ENCODE data around the gene NRL.

The NRL gene

DNA sequence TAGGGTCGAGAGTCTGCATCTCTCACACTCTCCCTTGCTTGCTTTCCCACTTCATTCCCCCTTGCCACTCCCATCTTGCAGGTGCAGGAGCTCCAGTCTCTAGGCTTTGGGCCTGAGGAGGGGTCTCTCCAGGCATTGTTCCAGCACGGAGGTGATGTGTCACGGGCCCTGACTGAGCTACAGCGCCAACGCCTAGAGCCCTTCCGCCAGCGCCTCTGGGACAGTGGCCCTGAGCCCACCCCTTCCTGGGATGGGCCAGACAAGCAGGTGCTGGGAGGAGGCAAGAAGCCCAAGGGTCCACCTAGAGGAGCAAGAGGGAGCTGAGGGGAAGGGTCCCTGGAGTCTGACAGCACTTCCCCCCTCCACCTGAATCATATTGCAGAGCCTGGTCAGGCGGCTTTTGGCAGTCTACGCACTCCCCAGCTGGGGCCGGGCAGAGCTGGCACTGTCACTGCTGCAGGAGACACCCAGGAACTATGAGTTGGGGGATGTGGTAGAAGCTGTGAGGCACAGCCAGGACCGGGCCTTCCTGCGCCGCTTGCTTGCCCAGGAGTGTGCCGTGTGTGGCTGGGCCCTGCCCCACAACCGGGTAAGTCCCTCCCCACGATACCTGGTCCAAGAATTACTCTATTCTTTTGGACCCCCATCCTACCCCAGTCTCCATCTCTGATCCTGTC lies 36.8 kb upstream of the NRL start:
- no peak overlapping the region for H2AFZ ChIP-seq
- no peaks in the 10 kb centered on the region for H3K27me3 ChIP-seq (ENCODE audit: control insufficient read depth, insufficient read depth, low read length)
- no peak overlapping the region for H3K4me3 ChIP-seq (ENCODE audit: low read depth, low read length)
- peaks cover 6% of the 10 kb centered on the region for H3K4me1 ChIP-seq
- peaks cover 17% of the 10 kb centered on the region for H3K79me2 ChIP-seq
- H3K36me3 ChIP-seq (ENCODE audit: control insufficient read depth, insufficient read depth, low read length) = no peaks in the 10 kb centered on the region
- H3K4me2 ChIP-seq (ENCODE audit: low read length) = no peak overlapping the region
- TF ChIP-seq, protein P1, sequence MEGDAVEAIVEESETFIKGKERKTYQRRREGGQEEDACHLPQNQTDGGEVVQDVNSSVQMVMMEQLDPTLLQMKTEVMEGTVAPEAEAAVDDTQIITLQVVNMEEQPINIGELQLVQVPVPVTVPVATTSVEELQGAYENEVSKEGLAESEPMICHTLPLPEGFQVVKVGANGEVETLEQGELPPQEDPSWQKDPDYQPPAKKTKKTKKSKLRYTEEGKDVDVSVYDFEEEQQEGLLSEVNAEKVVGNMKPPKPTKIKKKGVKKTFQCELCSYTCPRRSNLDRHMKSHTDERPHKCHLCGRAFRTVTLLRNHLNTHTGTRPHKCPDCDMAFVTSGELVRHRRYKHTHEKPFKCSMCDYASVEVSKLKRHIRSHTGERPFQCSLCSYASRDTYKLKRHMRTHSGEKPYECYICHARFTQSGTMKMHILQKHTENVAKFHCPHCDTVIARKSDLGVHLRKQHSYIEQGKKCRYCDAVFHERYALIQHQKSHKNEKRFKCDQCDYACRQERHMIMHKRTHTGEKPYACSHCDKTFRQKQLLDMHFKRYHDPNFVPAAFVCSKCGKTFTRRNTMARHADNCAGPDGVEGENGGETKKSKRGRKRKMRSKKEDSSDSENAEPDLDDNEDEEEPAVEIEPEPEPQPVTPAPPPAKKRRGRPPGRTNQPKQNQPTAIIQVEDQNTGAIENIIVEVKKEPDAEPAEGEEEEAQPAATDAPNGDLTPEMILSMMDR (IDR thresholded peaks at IDR 0.05) = no peak
- no peak overlapping the region for H3K27ac ChIP-seq
- H3K9ac ChIP-seq = no peak overlapping the region
- no peaks in the 10 kb centered on the region for H3K9me3 ChIP-seq (ENCODE audit: control insufficient read depth, low read length)

DNA sequence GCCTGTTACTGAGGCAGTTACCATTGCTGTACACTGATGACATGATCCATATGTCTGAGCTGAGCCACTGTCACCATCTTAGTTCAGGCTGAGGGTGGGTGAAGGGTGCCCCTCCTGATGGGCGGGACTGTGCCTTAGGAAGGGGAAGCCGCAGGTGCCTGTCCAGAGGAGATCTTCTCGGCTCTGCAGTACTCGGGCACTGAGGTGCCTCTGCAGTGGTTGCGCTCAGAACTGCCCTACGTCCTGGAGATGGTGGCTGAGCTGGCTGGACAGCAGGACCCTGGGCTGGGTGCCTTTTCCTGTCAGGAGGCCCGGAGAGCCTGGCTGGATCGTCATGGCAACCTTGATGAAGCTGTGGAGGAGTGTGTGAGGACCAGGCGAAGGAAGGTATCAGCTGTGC lies 36.2 kb upstream of the NRL start:
- TF ChIP-seq, protein P1 (IDR thresholded peaks at IDR 0.05) = no peak
- Histone ChIP-seq H3K9me3 (ENCODE audit: control insufficient read depth, low read length) (no peaks in the 10 kb centered on the region), H3K4me1 (peaks cover 7% of the 10 kb centered on the region), H3K9ac (no peak overlapping the region), H3K79me2 (peaks cover 17% of the 10 kb centered on the region), H3K4me3 (ENCODE audit: low read depth, low read length) (no peak overlapping the region), H3K27ac (no peak overlapping the region), H3K4me2 (ENCODE audit: low read length) (no peak overlapping the region), H2AFZ (no peak overlapping the region), H3K36me3 (ENCODE audit: control insufficient read depth, insufficient read depth, low read length) (no peaks in the 10 kb centered on the region), H3K27me3 (ENCODE audit: control insufficient read depth, insufficient read depth, low read length) (no peaks in the 10 kb centered on the region)

DNA sequence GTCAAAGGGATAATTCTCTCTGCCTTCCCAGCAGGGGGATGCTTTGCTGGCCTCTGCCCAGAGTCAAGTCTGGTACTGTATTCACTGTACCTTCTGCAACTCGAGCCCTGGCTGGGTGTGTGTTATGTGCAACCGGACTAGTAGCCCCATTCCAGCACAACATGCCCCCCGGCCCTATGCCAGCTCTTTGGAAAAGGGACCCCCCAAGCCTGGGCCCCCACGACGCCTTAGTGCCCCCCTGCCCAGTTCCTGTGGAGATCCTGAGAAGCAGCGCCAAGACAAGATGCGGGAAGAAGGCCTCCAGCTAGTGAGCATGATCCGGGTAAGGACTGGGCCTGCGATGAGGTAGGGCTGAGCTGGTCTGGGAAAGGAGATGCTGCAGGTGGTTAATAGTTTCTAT lies 35.8 kb upstream of the NRL start:
- TF ChIP-seq, protein P1 (IDR thresholded peaks at IDR 0.05) = no peak
- Histone ChIP-seq H3K9ac (no peak overlapping the region), H3K4me2 (ENCODE audit: low read length) (no peak overlapping the region), H3K27me3 (ENCODE audit: control insufficient read depth, insufficient read depth, low read length) (no peaks in the 10 kb centered on the region), H3K79me2 (peaks cover 17% of the 10 kb centered on the region), H3K4me3 (ENCODE audit: low read depth, low read length) (no peak overlapping the region), H3K9me3 (ENCODE audit: control insufficient read depth, low read length) (no peaks in the 10 kb centered on the region), H3K27ac (no peak overlapping the region), H3K4me1 (peaks cover 12% of the 10 kb centered on the region), H2AFZ (no peak overlapping the region), H3K36me3 (ENCODE audit: control insufficient read depth, insufficient read depth, low read length) (no peaks in the 10 kb centered on the region)

DNA sequence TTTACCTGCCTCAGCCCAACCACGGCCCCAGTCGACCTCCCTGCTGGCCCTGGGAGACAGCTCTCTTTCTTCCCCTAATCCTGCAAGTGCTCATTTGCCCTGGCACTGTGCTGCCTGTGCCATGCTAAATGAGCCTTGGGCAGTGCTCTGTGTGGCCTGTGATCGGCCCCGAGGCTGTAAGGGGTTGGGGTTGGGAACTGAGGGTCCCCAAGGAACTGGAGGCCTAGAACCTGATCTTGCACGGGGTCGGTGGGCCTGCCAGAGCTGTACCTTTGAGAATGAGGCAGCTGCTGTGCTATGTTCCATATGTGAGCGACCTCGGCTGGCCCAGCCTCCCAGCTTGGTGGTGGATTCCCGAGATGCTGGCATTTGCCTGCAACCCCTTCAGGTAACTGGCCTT lies 35.3 kb upstream of the NRL start:
- no peaks in the 10 kb centered on the region for H3K9me3 ChIP-seq (ENCODE audit: control insufficient read depth, low read length)
- no peaks in the 10 kb centered on the region for H3K27me3 ChIP-seq (ENCODE audit: control insufficient read depth, insufficient read depth, low read length)
- H3K9ac ChIP-seq = no peak overlapping the region
- H3K36me3 ChIP-seq (ENCODE audit: control insufficient read depth, insufficient read depth, low read length) = no peaks in the 10 kb centered on the region
- TF ChIP-seq, protein P1 (IDR thresholded peaks at IDR 0.05) = no peak
- no peak overlapping the region for H3K4me2 ChIP-seq (ENCODE audit: low read length)
- no peak overlapping the region for H2AFZ ChIP-seq
- H3K4me1 ChIP-seq = peaks cover 14% of the 10 kb centered on the region
- no peak overlapping the region for H3K4me3 ChIP-seq (ENCODE audit: low read depth, low read length)
- peaks cover 17% of the 10 kb centered on the region for H3K79me2 ChIP-seq
- H3K27ac ChIP-seq = no peak overlapping the region
